Endothelial cell of umbilical vein (primary cell): Measurements from ENCODE around the gene TMEFF2. TPM values are rescaled to one million over a fixed set of nuclear protein-coding genes. Genes with fewer than 3 reads are reported as not detected.

Source experiments
- BruUV-seq: library from RNA; stranded (reverse); fragments of 400-500 nt; replicated peaks from 2 replicates; lab custom pipeline; 2021; lab: Mats Ljungman, UMichigan
- CTCF ChIA-PET: fragments of 300-600, 350-600 bp; sonication (Branson Sonifier 250); formaldehyde crosslinking; loops from one replicate; lab custom pipeline; 2021; ENCODE audit warnings: antibody characterized with exemption, inconsistent platforms; lab: Charles Lee
- POLR2A ChIA-PET: fragments of 300-600, 350-600 bp; sonication (Branson Sonifier 250); formaldehyde crosslinking; loops from one replicate; lab custom pipeline; 2021; ENCODE audit warnings: antibody characterized with exemption, inconsistent platforms; lab: Charles Lee
- DNase-seq: peaks from one replicate; pipeline ENCODE4 v3.0.0-alpha.2; 2011; ENCODE audit warnings: low read depth, low spot score
- FAIRE-seq: peaks from 2 replicates; lab custom pipeline; 2011; peaks lifted over from hg19 to GRCh38; lab: Jason Lieb, UNC
- H2AFZ ChIP-seq: 2 replicates; pipeline ENCODE4 v1.6.0; 2012; ENCODE audit warnings: low read depth, low read length, control low read depth, inconsistent platforms
- H3K27ac ChIP-seq: 2 replicates; pipeline ENCODE4 v1.5.1; 2011; ENCODE audit warnings: low read depth, mild to moderate bottlenecking, control low read depth, low read length, moderate library complexity; ENCODE audit not compliant: insufficient read depth
- H3K27me3 ChIP-seq, 2 experiments: 2 replicates each; pipeline versions ENCODE4 v1.6.0 to v1.6.1; 2011; ENCODE audit warnings: low read length in 2 of 2, mixed read lengths in 1 of 2; ENCODE audit not compliant: control insufficient read depth in 2 of 2, insufficient read depth in 2 of 2
- H3K36me3 ChIP-seq, 2 experiments: 2 replicates in 1 of 2; 3 replicates in 1 of 2; pipeline ENCODE4 v1.5.1; 2011; ENCODE audit warnings: low read length in 2 of 2, mild to moderate bottlenecking in 1 of 2, moderate library complexity in 1 of 2; ENCODE audit not compliant: control insufficient read depth in 2 of 2, insufficient read depth in 2 of 2; ENCODE audit errors: extremely low read depth in 1 of 2
- H3K4me1 ChIP-seq: 3 replicates; pipeline ENCODE4 v1.5.1; 2011; ENCODE audit warnings: mild to moderate bottlenecking, low read length; ENCODE audit not compliant: control insufficient read depth, insufficient read depth; ENCODE audit errors: extremely low read depth
- H3K4me2 ChIP-seq: 2 replicates; pipeline ENCODE4 v1.6.1; 2011; ENCODE audit warnings: low read length, control low read depth, mixed read lengths; ENCODE audit not compliant: insufficient read depth
- H3K4me3 ChIP-seq, 3 experiments: fragments of 200-600 bp in 1 of 3; sonication (generic), shearing (Covaris generic) in 1 of 3; replicated peaks in 1 of 3; 2 replicates each; pipeline ENCODE4 v1.5.1; 2011 to 2016; ENCODE audit warnings: control low read depth in 3 of 3, low read length in 3 of 3, mild to moderate bottlenecking in 2 of 3, inconsistent platforms in 1 of 3, low read depth in 1 of 3, moderate library complexity in 1 of 3; ENCODE audit not compliant: insufficient read depth in 1 of 3
- H3K79me2 ChIP-seq: 2 replicates; pipeline ENCODE4 v1.6.0; 2012; ENCODE audit warnings: low read length, inconsistent platforms; ENCODE audit not compliant: control insufficient read depth, insufficient read depth
- H3K9ac ChIP-seq: replicated peaks from 2 replicates; pipeline ENCODE3; 2011; ENCODE audit warnings: low read length, control low read depth; ENCODE audit not compliant: insufficient read depth; ENCODE audit errors: extremely low read depth
- H3K9me1 ChIP-seq: replicated peaks from 3 replicates; pipeline ENCODE4 v1.6.0; 2011; ENCODE audit warnings: mild to moderate bottlenecking, low read length; ENCODE audit not compliant: control insufficient read depth, insufficient read depth; ENCODE audit errors: extremely low read depth
- H3K9me3 ChIP-seq: replicated peaks from 2 replicates; pipeline ENCODE4 v1.5.1; 2012; ENCODE audit warnings: low read length, inconsistent platforms; ENCODE audit not compliant: control insufficient read depth, insufficient read depth
- H4K20me1 ChIP-seq: replicated peaks from 2 replicates; pipeline ENCODE3; 2011; ENCODE audit warnings: mild to moderate bottlenecking, low read length; ENCODE audit not compliant: control insufficient read depth, insufficient read depth; ENCODE audit errors: extremely low read depth
- EZH2 ChIP-seq: IDR thresholded peaks from 2 replicates; pipeline ENCODE4 v1.6.1; 2012; ENCODE audit warnings: borderline replicate concordance, low read depth, mild to moderate bottlenecking, moderate library complexity, low read length, inconsistent platforms; ENCODE audit not compliant: severe bottlenecking
- FOS ChIP-seq: IDR thresholded peaks from 2 replicates; pipeline ENCODE4 v1.6.1; 2011; ENCODE audit warnings: mild to moderate bottlenecking, low read length, moderate library complexity, borderline replicate concordance; ENCODE audit not compliant: insufficient read depth
- GATA2 ChIP-seq: IDR thresholded peaks from 2 replicates; pipeline ENCODE4 v1.7.0; 2011; ENCODE audit warnings: low read depth, mild to moderate bottlenecking, moderate library complexity, mixed read lengths, low read length; ENCODE audit not compliant: insufficient read length, insufficient read depth
- JUN ChIP-seq: IDR thresholded peaks from 2 replicates; pipeline ENCODE4 v1.6.1; 2011; ENCODE audit warnings: borderline replicate concordance, low read depth; ENCODE audit not compliant: insufficient read length, insufficient read depth
- MYC ChIP-seq: IDR thresholded peaks from one replicate; pipeline ENCODE4 v1.6.1; 2011; ENCODE audit warnings: mild to moderate bottlenecking, low read depth, low read length
- POLR2A ChIP-seq: IDR thresholded peaks from 2 replicates; pipeline ENCODE4 v1.6.1; 2012; ENCODE audit warnings: low read depth, mild to moderate bottlenecking, control low read depth, low read length
- POLR2AphosphoS5 ChIP-seq: IDR thresholded peaks from 2 replicates; pipeline ENCODE4 v1.6.1; 2012; ENCODE audit warnings: low read depth, mild to moderate bottlenecking, control low read depth, low read length, moderate library complexity; ENCODE audit not compliant: insufficient read depth
- dilution Hi-C: fragments of 300-500 bp; cut with MboI; formaldehyde crosslinking; loops from one replicate; pipeline ENCODE4 v1.15.0; 2019; ENCODE audit warnings: low sequenced_read_pairs; ENCODE audit not compliant: extremely low pct_ligation_motif_present
- intact Hi-C: fragments of 100-400 bp; cut with micrococcal nuclease; formaldehyde crosslinking; loops from one replicate; pipeline ENCODE4 v1.10.0; 2022
- polyA plus RNA-seq, 4 experiments: library from polyadenylated mRNA; depleted of rRNA in 3 of 4; stranded (reverse) in 3 of 4; unstranded in 1 of 4; fragments of >200 nt; gene quantifications; 2 replicates each; pipeline versions ENCODE4 v1.2.1 to v1.2.3, GENCODE V29; 2011 to 2012; ENCODE audit warnings: missing spikeins in 1 of 4
- total RNA-seq: library from RNA; stranded (reverse); gene quantifications from 2 replicates; pipeline ENCODE4 v1.2.3, GENCODE V29; 2021
- TF ChIP-seq, protein P1 (sequence below): IDR thresholded peaks from 2 replicates; pipeline ENCODE4 v1.6.1; 2011; ENCODE audit not compliant: insufficient read depth, insufficient read length
- TF ChIP-seq, protein P2 (sequence below), 2 donors: IDR thresholded peaks; 1 replicate in 1 of 2; 2 replicates in 1 of 2; pipeline ENCODE4 v1.5.1; 2011; ENCODE audit warnings: low read length in 2 of 2, mild to moderate bottlenecking in 2 of 2, moderate library complexity in 2 of 2, control low read depth in 1 of 2, inconsistent platforms in 1 of 2, low read depth in 1 of 2; ENCODE audit not compliant: insufficient read depth in 1 of 2; ENCODE audit errors: extremely low read depth in 1 of 2

The TMEFF2 gene
- total and polyA plus RNA-seq, 2 donors (not counting 3 experiments of a cell fraction or from before 2014, with no cell fraction given) = 0.18 to 0.20 TPM

DNA sequence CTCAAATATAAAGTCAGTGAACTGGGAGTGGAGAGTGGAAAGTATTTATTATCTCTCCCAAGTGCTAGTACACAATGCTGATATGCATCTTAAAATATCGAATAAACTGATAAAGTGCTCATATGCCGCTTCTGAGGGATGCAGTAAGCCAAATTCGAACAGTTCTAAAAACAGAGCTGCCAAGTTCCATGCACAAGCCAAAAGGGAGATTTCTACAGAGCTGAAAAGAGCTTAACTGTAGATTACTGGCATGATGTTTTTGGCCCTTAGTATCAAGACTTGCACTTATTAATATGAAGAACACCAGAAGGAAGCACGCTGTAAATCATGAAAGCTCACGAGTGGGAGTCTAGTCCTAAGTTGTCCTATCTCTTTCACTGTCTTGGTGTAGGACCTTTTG is 7.9 kb downstream of the TMEFF2 start:
- intact Hi-C loops (no loop called here), dilution Hi-C loops (no loop called here)
- FAIRE-seq = no peak
- no peaks in the 10 kb centered on the region for H3K9me1 ChIP-seq
- no peak for DNase-seq
- no peak for TF ChIP-seq FOS
- TF ChIP-seq EZH2 = no peak
- TF ChIP-seq, protein P1, sequence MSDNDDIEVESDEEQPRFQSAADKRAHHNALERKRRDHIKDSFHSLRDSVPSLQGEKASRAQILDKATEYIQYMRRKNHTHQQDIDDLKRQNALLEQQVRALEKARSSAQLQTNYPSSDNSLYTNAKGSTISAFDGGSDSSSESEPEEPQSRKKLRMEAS = no peak
- TF ChIP-seq, protein P2, sequence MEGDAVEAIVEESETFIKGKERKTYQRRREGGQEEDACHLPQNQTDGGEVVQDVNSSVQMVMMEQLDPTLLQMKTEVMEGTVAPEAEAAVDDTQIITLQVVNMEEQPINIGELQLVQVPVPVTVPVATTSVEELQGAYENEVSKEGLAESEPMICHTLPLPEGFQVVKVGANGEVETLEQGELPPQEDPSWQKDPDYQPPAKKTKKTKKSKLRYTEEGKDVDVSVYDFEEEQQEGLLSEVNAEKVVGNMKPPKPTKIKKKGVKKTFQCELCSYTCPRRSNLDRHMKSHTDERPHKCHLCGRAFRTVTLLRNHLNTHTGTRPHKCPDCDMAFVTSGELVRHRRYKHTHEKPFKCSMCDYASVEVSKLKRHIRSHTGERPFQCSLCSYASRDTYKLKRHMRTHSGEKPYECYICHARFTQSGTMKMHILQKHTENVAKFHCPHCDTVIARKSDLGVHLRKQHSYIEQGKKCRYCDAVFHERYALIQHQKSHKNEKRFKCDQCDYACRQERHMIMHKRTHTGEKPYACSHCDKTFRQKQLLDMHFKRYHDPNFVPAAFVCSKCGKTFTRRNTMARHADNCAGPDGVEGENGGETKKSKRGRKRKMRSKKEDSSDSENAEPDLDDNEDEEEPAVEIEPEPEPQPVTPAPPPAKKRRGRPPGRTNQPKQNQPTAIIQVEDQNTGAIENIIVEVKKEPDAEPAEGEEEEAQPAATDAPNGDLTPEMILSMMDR (IDR thresholded peaks at IDR 0.05; ENCODE audit: extremely low read depth in 1 of 2, insufficient read depth in 1 of 2, low read depth in 1 of 2, low read length in 2 of 2) = no peak
- TF ChIP-seq POLR2A = no peak
- TF ChIP-seq POLR2AphosphoS5 = no peak
- no peak for TF ChIP-seq JUN
- no peak for TF ChIP-seq GATA2
- no peak for TF ChIP-seq MYC
- no peak overlapping the region for H3K27ac ChIP-seq
- ChIA-PET CTCF (interaction anchor here (1.1 to 1.5 kb wide), 2 partner anchors 24 to 375 kb away, joined by 4 to 5 read pairs; no protein-coding TSS in a partner anchor), POLR2A (no interaction called here)
- H3K36me3 ChIP-seq = no peaks in the 10 kb centered on the region
- H3K79me2 ChIP-seq = no peaks in the 10 kb centered on the region
- H4K20me1 ChIP-seq = no peaks in the 10 kb centered on the region
- no TSS peak for BruUV-seq
- no peaks in the 10 kb centered on the region for H3K4me1 ChIP-seq
- H2AFZ ChIP-seq = no peak overlapping the region
- H3K9ac ChIP-seq = no peak overlapping the region
- H3K4me3 ChIP-seq = no peak overlapping the region
- no peak overlapping the region for H3K4me2 ChIP-seq
- H3K9me3 ChIP-seq = no peaks in the 10 kb centered on the region
- H3K27me3 ChIP-seq = peaks cover 5 to 23% of the 10 kb centered on the region in 2 experiments
